ENCODE data around the gene NR2C2. TPM values are rescaled to one million over a fixed set of nuclear protein-coding genes. Genes with fewer than 3 reads are reported as not detected.
"Not testable (repeated sequence)": the region's sequence is repeated elsewhere in the genome, so short reads cannot be mapped to it uniquely, and the experiment has no call there.

NR2C2 gene
- 43.6 and 47.7 TPM in 2 replicates for total RNA-seq (ENCODE audit: low replicate concordance)
- long read RNA-seq, partial matches to known transcripts = 2 of 16 reads
- long read RNA-seq, other reads (novel, unspliced or antisense) = 14 of 16 reads

GRCh38 chr3:14947100-14947885, at the start of gene NR2C2:
Gene NR2C2, plus strand, starts transcription at chr3:14947583. Its CDS starts 56,332 bp downstream, at chr3:15003915.
- peak within 1 kb of the TSS; percentile 99 for H3K4me3 Mint-ChIP-seq
- peaks cover 32% of the 10 kb centered on the region for H3K36me3 Mint-ChIP-seq
- peak within 1 kb of the TSS; percentile 100 for H3K27ac Mint-ChIP-seq
- TF ChIP-seq, protein P1, sequence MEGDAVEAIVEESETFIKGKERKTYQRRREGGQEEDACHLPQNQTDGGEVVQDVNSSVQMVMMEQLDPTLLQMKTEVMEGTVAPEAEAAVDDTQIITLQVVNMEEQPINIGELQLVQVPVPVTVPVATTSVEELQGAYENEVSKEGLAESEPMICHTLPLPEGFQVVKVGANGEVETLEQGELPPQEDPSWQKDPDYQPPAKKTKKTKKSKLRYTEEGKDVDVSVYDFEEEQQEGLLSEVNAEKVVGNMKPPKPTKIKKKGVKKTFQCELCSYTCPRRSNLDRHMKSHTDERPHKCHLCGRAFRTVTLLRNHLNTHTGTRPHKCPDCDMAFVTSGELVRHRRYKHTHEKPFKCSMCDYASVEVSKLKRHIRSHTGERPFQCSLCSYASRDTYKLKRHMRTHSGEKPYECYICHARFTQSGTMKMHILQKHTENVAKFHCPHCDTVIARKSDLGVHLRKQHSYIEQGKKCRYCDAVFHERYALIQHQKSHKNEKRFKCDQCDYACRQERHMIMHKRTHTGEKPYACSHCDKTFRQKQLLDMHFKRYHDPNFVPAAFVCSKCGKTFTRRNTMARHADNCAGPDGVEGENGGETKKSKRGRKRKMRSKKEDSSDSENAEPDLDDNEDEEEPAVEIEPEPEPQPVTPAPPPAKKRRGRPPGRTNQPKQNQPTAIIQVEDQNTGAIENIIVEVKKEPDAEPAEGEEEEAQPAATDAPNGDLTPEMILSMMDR (conservative IDR thresholded peaks at IDR 0.05) = no peak
- peaks cover 36% of the 10 kb centered on the region for H3K4me1 Mint-ChIP-seq (ENCODE audit: unreplicated experiment)
- H3K27me3 Mint-ChIP-seq = no peaks in the 10 kb centered on the region
- no peaks in the 10 kb centered on the region for H3K9me3 Mint-ChIP-seq
- DNase-seq (ENCODE audit: extremely low spot score, unreplicated experiment) = peak; percentile 83

DNA sequence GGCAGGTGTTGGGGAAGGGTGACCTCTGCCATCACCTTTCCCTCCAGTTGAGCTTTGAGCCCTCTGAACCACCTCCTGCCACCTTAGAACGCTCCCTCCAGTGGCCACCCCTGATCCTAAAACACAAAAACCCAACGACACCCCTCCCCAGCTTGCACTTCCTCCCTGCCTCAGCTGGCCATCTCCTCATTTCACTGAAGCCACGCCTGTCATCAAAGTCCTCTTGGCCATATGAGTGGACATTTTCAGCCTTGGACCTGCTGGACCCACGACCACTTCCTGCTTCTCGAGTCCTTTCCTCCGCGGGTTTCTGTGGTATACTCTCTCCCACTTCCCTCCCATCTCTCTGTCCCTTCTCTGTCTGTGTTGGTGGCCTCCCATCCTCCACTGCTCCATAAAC, 48.5 kb upstream of the NR2C2 start:
- DNase-seq (ENCODE audit: extremely low spot score, unreplicated experiment) = no peak
- no peaks in the 10 kb centered on the region for H3K4me1 Mint-ChIP-seq (ENCODE audit: unreplicated experiment)
- no peak overlapping the region for H3K4me3 Mint-ChIP-seq
- no peak overlapping the region for H3K27ac Mint-ChIP-seq
- H3K36me3 Mint-ChIP-seq = no peaks in the 10 kb centered on the region
- TF ChIP-seq, protein P1 (conservative IDR thresholded peaks at IDR 0.05) = no peak
- H3K9me3 Mint-ChIP-seq = no peaks in the 10 kb centered on the region
- H3K27me3 Mint-ChIP-seq = peaks cover 43% of the 10 kb centered on the region

GRCh38 chr3:14899993-14900618, 47.3 kb upstream of the NR2C2 start:
- DNase-seq (ENCODE audit: extremely low spot score, unreplicated experiment) = no peak
- Mint-ChIP-seq H3K27ac (no peak overlapping the region), H3K9me3 (peaks cover 3% of the 10 kb centered on the region), H3K4me3 (no peak overlapping the region), H3K27me3 (peaks cover 36% of the 10 kb centered on the region), H3K36me3 (no peaks in the 10 kb centered on the region), H3K4me1 (ENCODE audit: unreplicated experiment) (no peaks in the 10 kb centered on the region)
- TF ChIP-seq, protein P1 (conservative IDR thresholded peaks at IDR 0.05) = no peak

GRCh38 chr3:14900881-14901873, 46.2 kb upstream of the NR2C2 start:
- H3K36me3 Mint-ChIP-seq = no peaks in the 10 kb centered on the region
- DNase-seq (ENCODE audit: extremely low spot score, unreplicated experiment) = no peak
- peaks cover 9% of the 10 kb centered on the region for H3K9me3 Mint-ChIP-seq
- no peak overlapping the region for H3K27ac Mint-ChIP-seq
- peaks cover 29% of the 10 kb centered on the region for H3K27me3 Mint-ChIP-seq
- no peaks in the 10 kb centered on the region for H3K4me1 Mint-ChIP-seq (ENCODE audit: unreplicated experiment)
- TF ChIP-seq, protein P1 (conservative IDR thresholded peaks at IDR 0.05) = no peak
- H3K4me3 Mint-ChIP-seq = no peak overlapping the region

- Mint-ChIP-seq H3K4me3 (no peak overlapping the region), H3K9me3 (peaks cover 9% of the 10 kb centered on the region), H3K27me3 (peaks cover 20% of the 10 kb centered on the region), H3K36me3 (no peaks in the 10 kb centered on the region), H3K27ac (no peak overlapping the region), H3K4me1 (ENCODE audit: unreplicated experiment) (no peaks in the 10 kb centered on the region)
- no peak for DNase-seq (ENCODE audit: extremely low spot score, unreplicated experiment)
- TF ChIP-seq, protein P1 (conservative IDR thresholded peaks at IDR 0.05) = no peak
Observed at GRCh38 chr3:14902719-14903118, 44.7 kb upstream of the NR2C2 start.

DNA sequence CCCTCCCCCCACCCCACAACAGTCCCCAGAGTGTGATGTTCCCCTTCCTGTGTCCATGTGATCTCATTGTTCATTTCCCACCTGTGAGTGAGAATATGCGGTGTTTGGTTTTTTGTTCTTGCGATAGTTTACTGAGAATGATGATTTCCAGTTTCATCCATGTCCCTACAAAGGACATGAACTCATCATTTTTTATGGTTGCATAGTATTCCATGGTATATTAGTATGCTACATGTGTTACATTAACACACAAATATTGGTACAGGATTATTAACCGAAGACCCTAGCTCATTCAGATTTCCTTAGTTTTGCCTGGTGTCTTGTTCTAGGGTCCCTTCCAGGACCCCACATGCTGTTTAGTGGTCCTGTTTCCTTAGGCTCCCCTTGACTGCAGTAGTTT, 43.9 kb upstream of the NR2C2 start:
- not testable (repeated sequence) for H3K9me3 Mint-ChIP-seq; H3K4me1 Mint-ChIP-seq (ENCODE audit: unreplicated experiment); H3K4me3 Mint-ChIP-seq; H3K27ac Mint-ChIP-seq; DNase-seq (ENCODE audit: extremely low spot score, unreplicated experiment); H3K36me3 Mint-ChIP-seq
- H3K27me3 Mint-ChIP-seq = peaks cover 17% of the 10 kb centered on the region

Data from type B pancreatic cell (in vitro differentiated cells).